SW 1271 (cell line): ENCODE results near the gene TRPM5.

ENCODE experiments used
- DNase-seq, 2 experiments: peaks; one replicate each; lab custom pipeline; 2025; lab: John Stamatoyannopoulos, UW

TRPM5 gene

GRCh38 chr11:2402890-2403645 lies 41.2 kb downstream of the TRPM5 start:
- no peak for DNase-seq

GRCh38 chr11:2402106-2402505 lies 42.2 kb downstream of the TRPM5 start:
- DNase-seq: no peak

- no peak for DNase-seq
Observed at GRCh38 chr11:2401436-2401984, 42.8 kb downstream of the TRPM5 start.

- no peak for DNase-seq
Observed at GRCh38 chr11:2400762-2401435, 43.4 kb downstream of the TRPM5 start.

- peak; percentile 98 to 99 for DNase-seq
Observed at GRCh38 chr11:2400069-2400761, 44.1 kb downstream of the TRPM5 start, which contains the start of gene TSSC4. TSS of gene TSSC4 (plus strand) at chr11:2400750. CDS start at chr11:2402634, 1,884 bp downstream.

GRCh38 chr11:2399488-2400068 lies 44.7 kb downstream of the TRPM5 start:
- DNase-seq: no peak

- no peak for DNase-seq
Observed at GRCh38 chr11:2398664-2399355, 45.5 kb downstream of the TRPM5 start.

- no peak for DNase-seq
Observed at GRCh38 chr11:2397005-2397404, 47.3 kb downstream of the TRPM5 start.

GRCh38 chr11:2396471-2396870 lies 47.8 kb downstream of the TRPM5 start:
- DNase-seq: no peak

GRCh38 chr11:2395856-2396255 lies 48.5 kb downstream of the TRPM5 start:
- no peak for DNase-seq

- DNase-seq: no peak
Observed at GRCh38 chr11:2395211-2395730, 49.0 kb downstream of the TRPM5 start.

- DNase-seq: no peak
Observed at GRCh38 chr11:2394818-2395105, 49.6 kb downstream of the TRPM5 start.
